ENCODE data around the gene ZFYVE9.

ZFYVE9 gene

DNA sequence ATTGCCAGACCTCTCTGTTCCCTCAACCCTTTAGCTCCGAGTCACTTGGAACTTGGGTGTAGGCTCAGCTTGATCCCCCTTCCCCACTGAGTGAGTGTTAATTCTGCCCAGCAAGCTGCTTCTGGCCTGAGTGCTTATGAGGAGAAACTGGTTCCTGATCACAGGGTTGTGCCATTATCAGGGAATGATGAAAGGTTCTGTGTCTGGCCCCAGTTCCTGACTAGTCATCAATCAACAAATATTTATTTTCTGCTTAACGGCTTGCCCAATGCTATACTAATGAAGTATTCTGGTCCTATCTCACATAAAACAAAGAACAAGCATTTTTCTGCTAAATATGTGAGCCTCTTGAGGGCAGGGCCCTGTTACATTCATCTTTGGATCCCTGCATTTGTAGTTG lies 203.4 kb downstream of the ZFYVE9 start:
- H3K79me2 ChIP-seq (ENCODE audit: insufficient read depth, low read length): no peaks in the 10 kb centered on the region
- no peaks in the 10 kb centered on the region for H3K9me3 ChIP-seq (ENCODE audit: insufficient read depth, low read depth, low read length)
- H3K9me2 ChIP-seq (replicated peaks; ENCODE audit: low read depth, low read length): no peaks in the 10 kb centered on the region
- H3K4me3 ChIP-seq (ENCODE audit: low read length, poor library complexity, severe bottlenecking): no peak overlapping the region
- H3K9ac ChIP-seq (ENCODE audit: low read depth, low read length, poor library complexity, severe bottlenecking): no peak overlapping the region
- no peaks in the 10 kb centered on the region for H4K20me1 ChIP-seq (ENCODE audit: insufficient read depth, low read length, poor library complexity, severe bottlenecking)
- H3K4me2 ChIP-seq (ENCODE audit: low read depth, low read length, poor library complexity, severe bottlenecking): no peak overlapping the region
- no peak overlapping the region for H2AFZ ChIP-seq (ENCODE audit: low read length)
- H3F3A ChIP-seq (ENCODE audit: low read depth): no peaks in the 10 kb centered on the region
- no peak for TF ChIP-seq EZH2phosphoT487 (IDR thresholded peaks at IDR 0.05; ENCODE audit: borderline replicate concordance)
- TF ChIP-seq, protein P1, sequence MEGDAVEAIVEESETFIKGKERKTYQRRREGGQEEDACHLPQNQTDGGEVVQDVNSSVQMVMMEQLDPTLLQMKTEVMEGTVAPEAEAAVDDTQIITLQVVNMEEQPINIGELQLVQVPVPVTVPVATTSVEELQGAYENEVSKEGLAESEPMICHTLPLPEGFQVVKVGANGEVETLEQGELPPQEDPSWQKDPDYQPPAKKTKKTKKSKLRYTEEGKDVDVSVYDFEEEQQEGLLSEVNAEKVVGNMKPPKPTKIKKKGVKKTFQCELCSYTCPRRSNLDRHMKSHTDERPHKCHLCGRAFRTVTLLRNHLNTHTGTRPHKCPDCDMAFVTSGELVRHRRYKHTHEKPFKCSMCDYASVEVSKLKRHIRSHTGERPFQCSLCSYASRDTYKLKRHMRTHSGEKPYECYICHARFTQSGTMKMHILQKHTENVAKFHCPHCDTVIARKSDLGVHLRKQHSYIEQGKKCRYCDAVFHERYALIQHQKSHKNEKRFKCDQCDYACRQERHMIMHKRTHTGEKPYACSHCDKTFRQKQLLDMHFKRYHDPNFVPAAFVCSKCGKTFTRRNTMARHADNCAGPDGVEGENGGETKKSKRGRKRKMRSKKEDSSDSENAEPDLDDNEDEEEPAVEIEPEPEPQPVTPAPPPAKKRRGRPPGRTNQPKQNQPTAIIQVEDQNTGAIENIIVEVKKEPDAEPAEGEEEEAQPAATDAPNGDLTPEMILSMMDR (conservative IDR thresholded peaks at IDR 0.05; ENCODE audit: low read length): no peak
- H3K36me3 ChIP-seq (ENCODE audit: insufficient read depth, low read length): no peaks in the 10 kb centered on the region
- no peaks in the 10 kb centered on the region for H3K27me3 ChIP-seq (ENCODE audit: insufficient read depth, low read length, poor library complexity, severe bottlenecking)
- H3K4me1 ChIP-seq (ENCODE audit: insufficient read depth, low read length, poor library complexity, severe bottlenecking): peaks cover 4% of the 10 kb centered on the region

DNA sequence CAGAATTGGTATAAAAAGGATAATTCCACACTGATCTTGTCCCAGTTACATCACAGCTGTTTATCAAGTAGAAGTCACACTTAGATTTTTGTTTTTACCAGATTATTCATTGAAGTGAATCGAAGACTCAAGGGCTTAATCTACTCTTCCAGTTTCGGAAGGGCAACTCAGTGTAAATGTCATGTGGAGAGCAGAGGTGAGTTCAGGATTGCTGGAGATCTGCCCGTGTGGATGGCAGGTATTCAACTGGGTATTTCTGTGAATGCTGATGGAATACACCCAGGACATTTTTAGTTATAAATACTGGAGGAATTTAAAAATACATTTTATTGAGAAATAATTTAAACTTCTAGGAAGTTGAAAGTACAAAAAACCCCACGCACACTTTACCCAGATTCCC lies 204.8 kb downstream of the ZFYVE9 start:
- H3F3A ChIP-seq (ENCODE audit: low read depth): no peaks in the 10 kb centered on the region
- H3K27me3 ChIP-seq (ENCODE audit: insufficient read depth, low read length, poor library complexity, severe bottlenecking): no peaks in the 10 kb centered on the region
- H3K36me3 ChIP-seq (ENCODE audit: insufficient read depth, low read length): no peaks in the 10 kb centered on the region; the same call in 1 of the 2 replicates
- TF ChIP-seq, protein P1 (conservative IDR thresholded peaks at IDR 0.05; ENCODE audit: low read length): no peak
- no peak for TF ChIP-seq EZH2phosphoT487 (IDR thresholded peaks at IDR 0.05; ENCODE audit: borderline replicate concordance)
- H3K79me2 ChIP-seq (ENCODE audit: insufficient read depth, low read length): no peaks in the 10 kb centered on the region
- no peaks in the 10 kb centered on the region for H3K9me3 ChIP-seq (ENCODE audit: insufficient read depth, low read depth, low read length)
- no peaks in the 10 kb centered on the region for H4K20me1 ChIP-seq (ENCODE audit: insufficient read depth, low read length, poor library complexity, severe bottlenecking)
- no peak overlapping the region for H3K4me2 ChIP-seq (ENCODE audit: low read depth, low read length, poor library complexity, severe bottlenecking)
- no peaks in the 10 kb centered on the region for H3K9me2 ChIP-seq (replicated peaks; ENCODE audit: low read depth, low read length)
- no peak overlapping the region for H3K9ac ChIP-seq (ENCODE audit: low read depth, low read length, poor library complexity, severe bottlenecking)
- H3K4me1 ChIP-seq (ENCODE audit: insufficient read depth, low read length, poor library complexity, severe bottlenecking): peaks cover 4% of the 10 kb centered on the region
- H3K4me3 ChIP-seq (ENCODE audit: low read length, poor library complexity, severe bottlenecking): no peak overlapping the region
- no peak overlapping the region for H2AFZ ChIP-seq (ENCODE audit: low read length)

DNA sequence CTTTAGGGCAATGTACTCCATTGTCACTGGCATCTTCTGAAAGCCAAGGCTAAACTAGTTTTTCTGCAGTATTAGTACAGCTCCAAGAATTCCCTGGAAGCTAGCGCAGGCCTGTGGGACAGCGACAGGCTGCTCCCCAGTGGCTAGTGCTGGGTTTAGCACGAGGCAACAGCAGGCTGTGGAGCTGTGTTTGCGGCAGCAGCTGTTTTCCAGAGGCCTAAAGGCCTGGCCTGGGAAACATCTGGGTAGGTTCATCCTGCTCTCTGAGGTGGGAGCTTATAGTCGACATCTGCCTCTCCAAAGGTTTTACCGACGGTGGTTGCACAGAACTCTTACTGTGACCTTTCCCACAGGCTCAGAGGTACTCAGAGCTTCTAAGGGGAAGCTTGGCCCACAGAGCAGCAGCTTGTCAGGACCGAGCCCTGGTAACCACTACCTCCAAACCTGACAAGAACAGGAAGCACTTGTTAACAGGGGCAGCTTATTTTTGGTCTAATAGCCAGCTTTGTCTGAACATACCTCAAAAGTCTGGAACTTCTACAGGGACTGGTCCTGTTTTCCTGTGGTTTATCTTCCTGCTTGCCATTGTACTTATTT lies 206.9 kb downstream of the ZFYVE9 start:
- H3K9me3 ChIP-seq (ENCODE audit: insufficient read depth, low read depth, low read length): no peaks in the 10 kb centered on the region
- H3K4me1 ChIP-seq (ENCODE audit: insufficient read depth, low read length, poor library complexity, severe bottlenecking): peaks cover 4% of the 10 kb centered on the region
- H4K20me1 ChIP-seq (ENCODE audit: insufficient read depth, low read length, poor library complexity, severe bottlenecking): no peaks in the 10 kb centered on the region
- H3K27me3 ChIP-seq (ENCODE audit: insufficient read depth, low read length, poor library complexity, severe bottlenecking): no peaks in the 10 kb centered on the region
- no peak overlapping the region for H3K9ac ChIP-seq (ENCODE audit: low read depth, low read length, poor library complexity, severe bottlenecking)
- no peak overlapping the region for H3K4me3 ChIP-seq (ENCODE audit: low read length, poor library complexity, severe bottlenecking)
- TF ChIP-seq, protein P1 (conservative IDR thresholded peaks at IDR 0.05; ENCODE audit: low read length): 0 out of 2 replicates have a peak, but pooled peaks have one; percentile 22
- no peak for TF ChIP-seq EZH2phosphoT487 (IDR thresholded peaks at IDR 0.05; ENCODE audit: borderline replicate concordance)
- no peaks in the 10 kb centered on the region for H3K79me2 ChIP-seq (ENCODE audit: insufficient read depth, low read length)
- H3K36me3 ChIP-seq (ENCODE audit: insufficient read depth, low read length): peaks cover 2% of the 10 kb centered on the region; the same call in 1 of the 2 replicates
- H3K4me2 ChIP-seq (ENCODE audit: low read depth, low read length, poor library complexity, severe bottlenecking): no peak overlapping the region
- H2AFZ ChIP-seq (ENCODE audit: low read length): no peak overlapping the region
- H3F3A ChIP-seq (ENCODE audit: low read depth): no peaks in the 10 kb centered on the region
- no peaks in the 10 kb centered on the region for H3K9me2 ChIP-seq (replicated peaks; ENCODE audit: low read depth, low read length)

Measured in Loucy (cell line).